GM21515 (cell line): ENCODE data around the gene GTF3C2.

Experiments
- ATAC-seq: cut with Tn5 transposase; IDR thresholded peaks from one replicate; pipeline ENCODE4 v1.9.1; 2021; ENCODE audit not compliant: unreplicated experiment

GTF3C2 gene

DNA sequence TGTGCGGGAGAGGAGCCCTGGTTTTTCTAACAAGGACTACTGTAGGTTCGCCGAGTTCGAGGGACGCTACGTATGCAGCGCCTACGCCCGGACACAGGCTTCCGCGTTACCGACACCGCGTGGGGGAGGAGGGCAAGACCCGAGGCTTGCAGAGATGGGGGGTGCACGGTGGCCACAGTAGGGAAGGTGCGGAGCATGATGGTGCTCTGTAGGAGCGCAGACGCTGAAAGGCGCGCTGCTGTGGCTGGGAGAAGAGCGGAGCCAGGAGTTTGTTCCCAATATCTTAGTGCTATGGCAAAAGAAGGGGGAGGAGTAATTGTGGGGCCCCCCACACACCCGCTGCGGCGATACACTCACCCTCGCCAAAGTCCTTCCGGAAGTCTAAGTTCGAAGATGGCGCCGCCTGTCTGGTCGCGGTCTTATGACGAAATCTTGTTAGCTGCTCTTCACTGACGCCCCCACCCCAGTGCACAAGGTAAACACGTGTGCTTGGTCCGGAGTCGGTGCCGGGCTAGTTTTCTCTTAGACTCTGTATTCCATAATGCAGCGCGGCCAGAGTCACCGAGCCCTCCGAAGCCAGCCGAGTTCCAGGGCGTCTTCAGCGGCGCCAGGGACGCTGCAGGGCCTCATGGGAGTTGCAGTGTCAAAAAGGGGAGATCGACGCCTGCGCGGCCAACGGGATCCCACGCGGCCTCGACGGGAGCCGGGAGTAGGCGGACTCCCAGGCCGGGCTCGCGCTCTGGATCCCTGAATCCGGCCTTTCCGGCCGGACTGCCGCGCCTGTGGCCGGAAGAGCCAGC, at the start of gene GTF3C2:
Gene GTF3C2, minus strand, starts transcription at position 383 of the 800 bp plus-strand sequence. CDS start 13,210 bp downstream, outside the sequence.
- peak; percentile 80 for ATAC-seq

DNA sequence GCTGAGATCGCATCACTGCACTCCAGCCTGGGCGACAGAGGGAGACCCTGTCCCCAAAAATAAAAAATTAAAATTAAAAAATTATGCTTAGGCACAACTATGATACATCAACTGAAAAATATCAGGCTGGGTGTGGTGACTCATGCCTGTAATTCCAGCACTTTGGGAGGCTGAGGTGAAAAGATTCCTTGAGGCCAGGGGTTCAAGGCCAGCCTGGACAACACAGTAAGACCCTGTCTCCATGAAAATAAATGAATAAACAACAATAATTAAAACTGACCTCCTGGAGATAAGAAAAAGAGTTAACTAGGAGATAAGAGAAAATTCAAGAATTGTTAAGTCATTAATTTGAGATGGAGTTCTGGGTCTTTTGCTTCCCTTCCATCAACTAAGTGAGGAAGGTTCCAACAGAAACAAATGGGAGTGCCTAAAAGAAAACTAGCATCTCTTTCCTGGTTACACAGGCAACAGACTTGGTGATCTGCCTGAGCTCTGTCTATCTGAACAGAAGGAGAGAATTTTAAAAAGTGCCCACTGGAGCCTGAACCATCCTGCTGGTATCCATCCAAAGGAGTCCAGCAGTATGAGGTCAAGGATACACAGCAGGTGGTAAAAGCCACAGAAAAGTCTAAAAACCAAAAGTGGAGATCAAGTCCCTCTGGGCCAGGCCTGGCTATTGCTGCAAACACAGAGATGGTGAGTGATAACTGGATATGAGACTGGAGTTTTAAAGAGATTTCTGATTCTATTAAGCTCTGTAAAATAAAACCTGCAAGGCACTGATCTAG, 44.0 kb upstream of the GTF3C2 start:
- no peak for ATAC-seq

DNA sequence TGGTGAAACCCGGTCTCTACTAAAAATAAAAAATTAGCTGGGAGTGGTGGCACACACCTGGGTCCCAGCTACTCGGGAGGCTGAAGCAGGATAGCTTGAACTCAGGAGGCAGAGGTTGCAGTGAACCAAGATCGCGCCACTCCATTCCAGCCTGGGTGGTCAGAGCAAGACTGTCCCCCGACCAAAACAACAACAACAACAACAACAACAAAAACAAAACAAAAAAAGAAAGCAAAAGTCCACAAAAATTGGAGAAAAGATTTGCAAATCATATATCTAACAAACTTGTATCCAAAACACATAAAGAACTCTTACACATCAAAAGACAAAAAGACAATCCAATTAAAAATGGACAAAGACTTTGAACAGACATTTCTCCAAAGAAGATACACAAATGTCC, 42.4 kb upstream of the GTF3C2 start:
- no peak for ATAC-seq

DNA sequence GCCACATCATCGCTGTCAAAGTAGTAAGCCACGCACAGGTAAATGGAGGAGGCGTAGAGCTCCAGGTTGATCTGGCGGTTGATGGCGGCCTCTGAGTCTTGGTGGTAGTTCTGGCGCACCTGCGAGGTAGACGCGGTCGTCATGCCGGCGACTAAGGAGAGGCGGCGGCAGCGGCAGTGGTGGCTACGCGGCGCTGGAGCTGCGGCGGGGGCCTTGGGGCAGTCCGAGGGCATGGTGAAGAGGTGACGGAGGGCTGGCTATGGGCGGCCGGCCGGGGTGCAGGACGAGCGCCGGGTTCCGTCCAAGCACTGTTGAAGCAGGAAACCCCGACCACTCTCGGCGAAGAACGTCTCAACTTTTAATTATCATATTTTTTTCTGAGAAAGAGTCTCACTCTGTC, 36.7 kb upstream of the GTF3C2 start:
- ATAC-seq = no peak

DNA sequence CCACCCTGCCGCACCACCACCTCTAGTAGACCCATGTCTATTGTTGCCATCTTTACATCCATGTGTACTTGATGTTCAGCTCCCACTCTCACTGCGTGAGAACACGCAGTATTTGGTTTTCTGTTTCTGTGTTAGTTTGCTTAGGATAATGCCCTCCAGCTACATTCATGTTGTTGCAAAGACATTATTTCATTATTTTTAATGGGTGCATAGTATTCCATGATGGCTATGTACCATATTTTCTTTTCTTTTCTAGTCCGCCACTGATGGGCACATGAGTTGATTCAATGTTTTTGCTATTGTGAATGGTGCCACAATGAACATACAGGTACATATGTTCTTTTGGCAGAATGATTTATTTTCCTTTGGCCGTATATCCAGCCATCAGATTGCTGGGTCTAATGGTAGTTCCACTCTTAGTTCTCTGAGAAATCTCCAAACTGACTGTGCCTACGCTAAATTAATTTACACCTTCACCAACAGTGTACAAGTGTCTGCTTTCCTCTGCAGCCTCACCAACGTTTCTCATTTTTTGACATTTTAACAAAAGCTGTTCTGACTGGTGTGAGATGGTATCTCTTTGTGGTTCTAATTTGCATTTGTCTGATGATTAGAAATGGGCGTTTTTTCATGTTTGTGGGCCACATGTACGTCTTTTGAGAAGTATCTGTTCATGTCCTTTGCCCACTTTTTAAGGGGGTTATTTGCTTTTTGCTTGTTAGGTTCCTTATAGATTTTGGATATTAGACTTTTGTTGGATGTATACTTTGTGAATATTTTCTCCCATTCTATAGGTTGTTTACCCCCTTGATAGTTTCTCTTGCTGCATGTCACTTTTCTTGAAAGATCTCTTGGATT, 34.5 kb upstream of the GTF3C2 start:
- ATAC-seq = no peak

GRCh38 chr2:27381577-27382181, 25.1 kb upstream of the GTF3C2 start:
- no peak for ATAC-seq

- peak; percentile 74 for ATAC-seq
These were observed 24.3 kb upstream of the GTF3C2 start, which contains the start of gene ZNF513 for GRCh38 chr2:27380626-27381545. Gene ZNF513, minus strand, starts transcription at chr2:27380734. Its CDS starts 208 bp downstream, at chr2:27380526.

GRCh38 chr2:27379836-27380625, 23.5 kb upstream of the GTF3C2 start:
- peak; percentile 20 for ATAC-seq

GRCh38 chr2:27379383-27379835, 22.8 kb upstream of the GTF3C2 start:
- no peak for ATAC-seq

DNA sequence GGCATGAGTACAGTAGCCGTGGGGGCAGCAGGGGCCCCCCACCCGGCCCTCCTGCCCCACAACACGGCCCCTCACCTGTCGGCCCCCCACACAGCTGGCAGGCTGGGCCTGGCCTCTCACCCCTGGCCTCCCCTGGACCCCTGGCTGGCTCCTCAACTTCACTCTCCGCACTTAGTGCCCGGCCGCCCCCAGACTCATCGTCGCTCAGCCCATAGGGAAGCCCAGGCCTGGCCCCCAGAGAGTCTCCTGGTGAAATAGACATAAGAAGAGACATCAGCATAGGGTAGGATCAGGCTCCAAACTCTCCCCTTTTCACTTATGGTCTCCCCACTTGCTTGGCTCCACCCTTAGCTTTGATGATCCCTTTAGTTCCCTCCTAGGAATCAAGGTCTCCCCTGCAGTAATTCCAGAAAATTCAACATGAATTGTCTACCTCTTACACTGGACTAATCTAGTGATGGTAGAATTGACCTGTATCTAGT, 22.3 kb upstream of the GTF3C2 start:
- ATAC-seq = no peak

GRCh38 chr2:27378096-27378808, 21.7 kb upstream of the GTF3C2 start:
- ATAC-seq = no peak

GRCh38 chr2:27377618-27378095, 21.1 kb upstream of the GTF3C2 start:
- no peak for ATAC-seq

DNA sequence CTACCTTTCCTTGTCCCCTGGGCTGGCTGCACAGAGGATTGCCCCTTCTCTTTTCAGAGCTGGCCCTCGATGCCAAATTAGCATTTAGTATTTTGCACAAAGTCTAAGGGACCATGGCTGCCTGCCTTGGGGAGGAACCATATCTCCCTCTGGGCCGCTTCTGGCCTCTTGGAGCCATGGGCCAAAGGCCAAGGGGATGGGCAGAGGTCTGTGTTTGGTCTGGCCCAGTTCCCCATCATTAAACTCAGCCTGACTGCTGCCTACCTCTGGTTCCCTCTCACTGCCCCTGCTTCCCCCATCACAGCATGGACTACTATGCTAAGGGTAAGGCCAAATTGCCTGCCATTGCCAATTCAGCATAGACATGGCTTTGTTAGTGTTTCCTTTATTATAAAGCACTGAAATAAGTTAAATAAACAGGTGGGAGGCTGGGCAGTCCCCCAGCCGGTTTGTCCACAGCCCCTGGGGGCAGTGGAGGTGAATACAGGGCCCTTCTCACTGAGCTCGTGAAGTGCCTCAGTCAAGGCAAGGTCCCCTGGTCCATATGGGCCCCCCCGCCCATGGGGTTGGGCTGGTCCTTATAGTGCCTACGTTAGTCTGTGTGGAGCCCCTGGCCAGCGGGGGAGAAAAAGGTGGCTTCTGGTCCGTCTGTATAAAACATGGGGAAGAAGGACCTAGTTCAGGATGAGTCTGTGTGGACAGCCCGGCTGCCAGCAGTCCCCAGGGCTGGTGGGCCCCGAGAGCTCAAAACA, 20.5 kb upstream of the GTF3C2 start:
- ATAC-seq = no peak

DNA sequence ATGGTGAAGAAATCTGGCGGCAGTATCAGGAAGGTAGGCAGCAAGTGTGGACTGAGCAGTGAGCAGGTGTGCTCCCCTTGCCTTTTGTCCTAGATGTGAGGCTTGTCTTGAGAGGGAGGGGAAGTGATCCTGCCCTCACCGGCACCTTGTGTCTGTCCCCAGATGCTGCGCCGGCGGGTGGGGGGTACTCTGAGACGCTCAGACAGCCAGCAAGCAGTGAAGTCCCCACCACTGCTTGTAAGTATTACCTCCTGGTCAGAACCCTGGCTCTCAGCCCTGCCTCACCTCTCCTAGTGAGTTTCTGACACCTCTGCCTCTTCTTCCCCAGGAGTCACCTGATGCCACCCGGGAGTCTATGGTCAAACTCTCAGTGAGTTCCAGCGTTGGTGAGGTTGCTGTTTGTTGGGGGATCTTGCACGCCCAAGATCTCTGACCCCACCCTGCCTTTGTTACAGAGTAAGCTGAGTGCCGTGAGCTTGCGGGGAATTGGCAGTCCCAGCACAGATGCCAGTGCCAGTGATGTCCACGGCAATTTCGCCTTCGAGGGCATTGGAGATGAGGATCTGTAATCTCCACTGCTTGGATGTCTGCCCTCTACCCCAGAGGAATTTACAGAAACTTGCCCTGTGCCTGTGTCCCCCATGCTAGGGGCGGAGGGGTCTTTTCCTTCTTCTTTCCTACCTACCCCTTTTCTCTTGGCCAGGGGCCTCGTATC, 19.7 kb upstream of the GTF3C2 start:
- no peak for ATAC-seq

DNA sequence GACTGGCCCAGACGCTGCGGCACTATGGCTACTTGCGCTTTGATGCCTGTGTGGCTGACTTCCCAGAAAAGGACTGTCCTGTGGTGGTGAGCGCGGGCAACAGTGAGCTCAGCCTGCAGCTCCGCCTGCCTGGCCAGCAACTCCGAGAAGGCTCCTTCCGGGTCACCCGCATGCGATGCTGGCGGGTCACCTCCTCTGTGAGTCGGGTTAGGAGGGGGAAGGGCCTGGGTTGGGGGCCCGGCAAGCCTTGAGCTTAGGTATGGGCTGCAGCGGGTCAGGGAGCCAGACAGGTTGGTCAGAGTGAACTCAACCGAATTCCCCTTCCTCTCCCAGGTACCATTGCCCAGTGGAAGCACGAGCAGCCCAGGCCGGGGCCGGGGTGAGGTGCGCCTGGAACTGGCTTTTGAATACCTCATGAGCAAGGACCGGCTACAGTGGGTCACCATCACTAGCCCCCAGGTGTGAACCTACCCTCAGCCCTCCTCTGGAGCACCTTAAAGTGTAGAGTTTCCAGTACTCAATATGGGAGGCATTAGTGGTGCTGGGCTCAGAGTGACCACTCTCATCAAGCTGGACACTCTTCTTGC, 19.0 kb upstream of the GTF3C2 start:
- no peak for ATAC-seq

GRCh38 chr2:27373567-27373966, 17.0 kb upstream of the GTF3C2 start:
- no peak for ATAC-seq
